ENCODE data around the gene PAQR7.

- TF ChIP-seq CTCF (IDR thresholded peaks at IDR 0.05) = no peak
- TF ChIP-seq ZFX (IDR thresholded peaks at IDR 0.05; ENCODE audit: borderline replicate concordance) = no peak
These were observed 29.8 kb downstream of the PAQR7 start for GRCh38 chr1:25845664-25846063.
